Measurements from ENCODE around the gene BST2.

- TF ChIP-seq CTCF (IDR thresholded peaks at IDR 0.05) = no peak
- no peak for TF ChIP-seq EZH2phosphoT487 (IDR thresholded peaks at IDR 0.05)
Observed at GRCh38 chr19:17404621-17405249, 695 bp downstream of the BST2 start.

Measured in neural progenitor cell (in vitro differentiated cells).